K562 (cell line): ENCODE results near the gene ZFYVE21. TPM values are rescaled to one million over a fixed set of nuclear protein-coding genes. Genes with fewer than 3 reads are reported as not detected.

Source experiments
- ATAC-seq: fragments of 200-7000 bp; cut with Tn5 transposase; 3 replicates; pipeline ENCODE4 v1.9.1; 2020; ENCODE audit warnings: moderate library complexity
- BruUV-seq: library from RNA; stranded (reverse); fragments of 400-500 nt; replicated peaks from 2 replicates; lab custom pipeline; 2021; lab: Mats Ljungman, UMichigan
- CTCF ChIA-PET: fragments of 300-600 bp; formaldehyde crosslinking; extraction: SDS; loops from one replicate; lab custom pipeline; 2021; ENCODE audit warnings: low intra/inter-chr PET ratio; lab: Yijun Ruan, JAX
- POLR2A ChIA-PET: fragments of 300-600, 350-650 bp; sonication (Branson Sonifier 250); formaldehyde crosslinking; extraction: SDS; loops from one replicate; lab custom pipeline; 2021; ENCODE audit warnings: antibody characterized with exemption, inconsistent platforms; lab: Yijun Ruan, JAX
- DNase-seq, 4 experiments: peaks; one replicate each; pipeline versions ENCODE4 v3.0.0 to v3.0.0-alpha.2; 2011 to 2018; ENCODE audit warnings: low spot score in 3 of 4, mixed read lengths in 3 of 4; ENCODE audit errors: extremely low read depth in 1 of 4
- FAIRE-seq: peaks from 2 replicates; lab custom pipeline; 2011; peaks lifted over from hg19 to GRCh38; lab: Jason Lieb, UNC
- H2AFZ ChIP-seq: 2 replicates; pipeline ENCODE4 v1.6.0; 2011; ENCODE audit warnings: low read depth, low read length, control low read depth, inconsistent platforms
- H3K27ac ChIP-seq: fragments of 200-600 bp; 3 replicates; pipeline ENCODE4 v1.8.0; 2011; ENCODE audit warnings: low read depth, mild to moderate bottlenecking, control low read depth, inconsistent platforms, low read length, moderate library complexity, mixed read lengths; ENCODE audit errors: extremely low read depth
- H3K27me3 ChIP-seq, 2 experiments: fragments of 300-600 bp in 1 of 2; 2 replicates in 1 of 2; 3 replicates in 1 of 2; pipeline versions ENCODE4 v1.6.0 to v1.8.0; 2011; ENCODE audit warnings: inconsistent platforms in 2 of 2, low read length in 2 of 2, mild to moderate bottlenecking in 1 of 2, mixed read lengths in 1 of 2, moderate library complexity in 1 of 2; ENCODE audit not compliant: control insufficient read depth in 2 of 2, insufficient read depth in 2 of 2
- H3K36me3 ChIP-seq: fragments of 300-600 bp; 3 replicates; pipeline ENCODE4 v1.8.0; 2011; ENCODE audit warnings: mild to moderate bottlenecking, low read length, inconsistent platforms; ENCODE audit not compliant: control insufficient read depth, insufficient read depth
- H3K4me1 ChIP-seq, 2 experiments: fragments of 200-600 bp in 1 of 2; replicated peaks in 1 of 2; 2 replicates in 1 of 2; 3 replicates in 1 of 2; pipeline versions ENCODE4 v1.5.1 to v1.8.0; 2011; ENCODE audit warnings: inconsistent platforms in 2 of 2, low read length in 2 of 2, mild to moderate bottlenecking in 1 of 2, mixed read lengths in 1 of 2, moderate library complexity in 1 of 2; ENCODE audit not compliant: control insufficient read depth in 2 of 2, insufficient read depth in 2 of 2
- H3K4me2 ChIP-seq: 2 replicates; pipeline ENCODE4 v1.6.1; 2011; ENCODE audit warnings: low read length, control low read depth, inconsistent platforms, mixed read lengths; ENCODE audit not compliant: insufficient read depth
- H3K4me3 ChIP-seq: fragments of 200-600 bp; sonication (generic), shearing (Covaris generic); 2 replicates; pipeline ENCODE4 v1.5.1; 2016; ENCODE audit warnings: control low read depth, inconsistent platforms
- H3K79me2 ChIP-seq: fragments of 200-600 bp; 3 replicates; pipeline ENCODE4 v1.8.0; 2011; ENCODE audit warnings: low read length, inconsistent platforms; ENCODE audit not compliant: control insufficient read depth, insufficient read depth
- H3K9ac ChIP-seq, 2 experiments: 2 replicates each; pipeline versions ENCODE4 v1.6.0 to v1.6.1; 2011; ENCODE audit warnings: low read depth in 2 of 2, low read length in 2 of 2, control low read depth in 1 of 2, inconsistent platforms in 1 of 2, mild to moderate bottlenecking in 1 of 2, mixed read lengths in 1 of 2; ENCODE audit not compliant: insufficient read depth in 1 of 2
- H3K9me1 ChIP-seq: one replicate; pipeline ENCODE4 v1.6.0; 2011; ENCODE audit warnings: inconsistent platforms, mild to moderate bottlenecking, low read length, moderate library complexity; ENCODE audit not compliant: control insufficient read depth, insufficient read depth
- H3K9me3 ChIP-seq: replicated peaks from 2 replicates; pipeline ENCODE4 v1.5.1; 2011; ENCODE audit warnings: low read depth, low read length, inconsistent platforms; ENCODE audit not compliant: control insufficient read depth, insufficient read depth
- H4K20me1 ChIP-seq: replicated peaks from 2 replicates; pipeline ENCODE4 v1.6.1; 2011; ENCODE audit warnings: low read length, inconsistent platforms, mixed read lengths; ENCODE audit not compliant: control insufficient read depth, insufficient read depth
- COPS2 ChIP-seq: fragments of 450-650 bp; conservative IDR thresholded peaks from 2 replicates; pipeline ENCODE4 v1.6.1; 2016; ENCODE audit warnings: mild to moderate bottlenecking, moderate library complexity
- FUS ChIP-seq: fragments of 200-400 bp; formaldehyde crosslinking; optimal IDR thresholded peaks from 2 replicates; pipeline ENCODE3; 2017; ENCODE audit warnings: low read depth, low read length
- GTF2A2 ChIP-seq: IDR thresholded peaks from 2 replicates; pipeline ENCODE4 v1.6.1; 2016; ENCODE audit warnings: mild to moderate bottlenecking, missing genetic modification characterization, missing compliant biosample characterization
- LCOR ChIP-seq: sonication (generic); formaldehyde crosslinking; IDR thresholded peaks from 2 replicates; pipeline ENCODE4 v1.8.0; 2022; ENCODE audit warnings: mild to moderate bottlenecking, missing genetic modification reagents
- WGBS: fragments of 100-300 bp; shearing (Covaris generic); methylation state at CpG from one replicate; pipeline ENCODE4 v1.1.6; 2016; ENCODE audit warnings: low coverage, mixed read lengths; ENCODE audit not compliant: insufficient coverage; ENCODE audit errors: missing lambda C conversion rate; 5-methylcytosine and 5-hydroxymethylcytosine counted together
- in situ Hi-C: fragments of 300-500 bp; cut with MboI; formaldehyde crosslinking; loops from 4 replicates; pipeline ENCODE4 v1.15.0; 2018; ENCODE audit warnings: inconsistent platforms, mixed read lengths
- intact Hi-C: fragments of 100-400 bp; cut with micrococcal nuclease; formaldehyde crosslinking; loops from 2 replicates; pipeline ENCODE4 v1.14.2; 2022
- polyA plus RNA-seq, 8 experiments: library from polyadenylated mRNA; depleted of rRNA in 4 of 8; stranded (reverse) in 5 of 8; unstranded in 3 of 8; fragments of >200 nt; fragmentation: Nextera tagmentation in 2 of 8; fragmentation: Illumina TruSeq in 1 of 8; extraction: Ambion mirVana in 2 of 8; extraction: Trizol in 1 of 8; gene quantifications; 2 replicates each; pipeline versions ENCODE4 v1.2.1 to v1.2.3, GENCODE V29; 2011 to 2014; ENCODE audit warnings: inconsistent platforms in 1 of 8, missing spikeins in 1 of 8
- total RNA-seq, 7 experiments: library from RNA; depleted of rRNA in 6 of 7; stranded (reverse); fragments of >200 nt in 6 of 7; fragmentation: Illumina TruSeq in 2 of 7; extraction: Trizol in 2 of 7; gene quantifications; 2 replicates each; pipeline versions ENCODE4 v1.2.1 to v1.2.3, GENCODE V29; 2011 to 2021; ENCODE audit warnings: low replicate concordance in 1 of 7
- TF ChIP-seq, protein P1 (sequence below): fragments of 200-400 bp; formaldehyde crosslinking; IDR thresholded peaks from 2 replicates; pipeline ENCODE4 v1.6.1; 2017; ENCODE audit warnings: mild to moderate bottlenecking, low read depth, low read length, moderate library complexity
- TF ChIP-seq, protein P2 (sequence below): fragments of 450-650 bp; formaldehyde crosslinking; IDR thresholded peaks from 2 replicates; pipeline ENCODE4 v1.4.0; 2022; ENCODE audit warnings: mild to moderate bottlenecking, moderate library complexity
- TF ChIP-seq, protein P3 (sequence below): sonication (generic); formaldehyde crosslinking; IDR thresholded peaks from 2 replicates; pipeline ENCODE4 v1.5.0; 2020; ENCODE audit warnings: missing genetic modification reagents
- TF ChIP-seq, protein P4 (sequence below): fragments of 450-650 bp; IDR thresholded peaks from 2 replicates; pipeline ENCODE4 v1.6.1; 2016; ENCODE audit warnings: missing biosample characterization, missing genetic modification characterization
- TF ChIP-seq, protein P5 (sequence below): fragments of 250-450 bp; sonication (Bioruptor Pico); IDR thresholded peaks from 2 replicates; pipeline ENCODE4 v1.8.0; 2021; ENCODE audit warnings: moderate library complexity, mild to moderate bottlenecking, inconsistent platforms

Gene ZFYVE21
- total and polyA plus RNA-seq, 9 of the 15 experiments (the other 6 are each of a cell fraction or from before 2014, with no cell fraction given): 0.90 to 23.1 (median 15.6) TPM

DNA sequence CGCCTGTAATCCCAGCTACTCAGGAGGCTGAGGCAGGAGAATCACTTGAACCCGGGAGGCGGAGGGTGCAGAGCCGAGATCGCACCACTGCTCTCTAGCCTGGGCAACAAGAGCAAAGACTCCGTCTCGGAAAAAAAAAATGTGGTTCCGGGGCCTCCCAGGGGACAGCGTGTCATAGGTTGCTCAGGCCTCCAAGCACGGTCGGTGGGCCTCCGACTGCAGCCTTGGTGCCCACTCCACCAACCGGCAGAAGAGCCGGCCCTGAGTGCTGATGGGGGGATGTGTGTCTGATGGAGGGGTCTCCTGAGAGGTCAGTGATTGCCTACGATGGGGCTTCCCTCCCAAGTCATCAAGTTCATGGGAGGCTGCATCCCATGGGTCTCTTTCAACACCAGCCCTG lies 15.9 kb downstream of the ZFYVE21 start:
- ATAC-seq (no peak), DNase-seq (no peak), FAIRE-seq (no peak)
- H3K9me3 ChIP-seq: no peaks in the 10 kb centered on the region
- no peak overlapping the region for H3K4me3 ChIP-seq
- H3K9me1 ChIP-seq: no peaks in the 10 kb centered on the region
- in situ Hi-C loops: no loop called here
- intact Hi-C loops: no loop called here
- ChIA-PET CTCF (no interaction called here), POLR2A (interaction anchor here (0.6 kb wide), 1 partner anchor 18 kb away, joined by 3 read pairs; no protein-coding TSS in a partner anchor)
- H3K79me2 ChIP-seq: no peaks in the 10 kb centered on the region
- WGBS: 93% methylated on average over 11 of the region's 15 CpGs
- no peak overlapping the region for H3K9ac ChIP-seq
- peaks cover 52% of the 10 kb centered on the region; the same call in 2 of the 3 replicates for H3K36me3 ChIP-seq
- H3K4me2 ChIP-seq: no peak overlapping the region
- H4K20me1 ChIP-seq: no peaks in the 10 kb centered on the region
- no peak overlapping the region for H3K27ac ChIP-seq
- peaks cover 10 to 40% of the 10 kb centered on the region in 2 experiments; a peak in 4 of 5 replicates for H3K4me1 ChIP-seq
- H2AFZ ChIP-seq: no peak overlapping the region
- TF ChIP-seq, protein P1, sequence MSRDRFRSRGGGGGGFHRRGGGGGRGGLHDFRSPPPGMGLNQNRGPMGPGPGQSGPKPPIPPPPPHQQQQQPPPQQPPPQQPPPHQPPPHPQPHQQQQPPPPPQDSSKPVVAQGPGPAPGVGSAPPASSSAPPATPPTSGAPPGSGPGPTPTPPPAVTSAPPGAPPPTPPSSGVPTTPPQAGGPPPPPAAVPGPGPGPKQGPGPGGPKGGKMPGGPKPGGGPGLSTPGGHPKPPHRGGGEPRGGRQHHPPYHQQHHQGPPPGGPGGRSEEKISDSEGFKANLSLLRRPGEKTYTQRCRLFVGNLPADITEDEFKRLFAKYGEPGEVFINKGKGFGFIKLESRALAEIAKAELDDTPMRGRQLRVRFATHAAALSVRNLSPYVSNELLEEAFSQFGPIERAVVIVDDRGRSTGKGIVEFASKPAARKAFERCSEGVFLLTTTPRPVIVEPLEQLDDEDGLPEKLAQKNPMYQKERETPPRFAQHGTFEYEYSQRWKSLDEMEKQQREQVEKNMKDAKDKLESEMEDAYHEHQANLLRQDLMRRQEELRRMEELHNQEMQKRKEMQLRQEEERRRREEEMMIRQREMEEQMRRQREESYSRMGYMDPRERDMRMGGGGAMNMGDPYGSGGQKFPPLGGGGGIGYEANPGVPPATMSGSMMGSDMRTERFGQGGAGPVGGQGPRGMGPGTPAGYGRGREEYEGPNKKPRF: no peak
- TF ChIP-seq, protein P2, sequence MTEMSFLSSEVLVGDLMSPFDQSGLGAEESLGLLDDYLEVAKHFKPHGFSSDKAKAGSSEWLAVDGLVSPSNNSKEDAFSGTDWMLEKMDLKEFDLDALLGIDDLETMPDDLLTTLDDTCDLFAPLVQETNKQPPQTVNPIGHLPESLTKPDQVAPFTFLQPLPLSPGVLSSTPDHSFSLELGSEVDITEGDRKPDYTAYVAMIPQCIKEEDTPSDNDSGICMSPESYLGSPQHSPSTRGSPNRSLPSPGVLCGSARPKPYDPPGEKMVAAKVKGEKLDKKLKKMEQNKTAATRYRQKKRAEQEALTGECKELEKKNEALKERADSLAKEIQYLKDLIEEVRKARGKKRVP (CRISPR knock-in tag): no peak
- TF ChIP-seq, protein P3, sequence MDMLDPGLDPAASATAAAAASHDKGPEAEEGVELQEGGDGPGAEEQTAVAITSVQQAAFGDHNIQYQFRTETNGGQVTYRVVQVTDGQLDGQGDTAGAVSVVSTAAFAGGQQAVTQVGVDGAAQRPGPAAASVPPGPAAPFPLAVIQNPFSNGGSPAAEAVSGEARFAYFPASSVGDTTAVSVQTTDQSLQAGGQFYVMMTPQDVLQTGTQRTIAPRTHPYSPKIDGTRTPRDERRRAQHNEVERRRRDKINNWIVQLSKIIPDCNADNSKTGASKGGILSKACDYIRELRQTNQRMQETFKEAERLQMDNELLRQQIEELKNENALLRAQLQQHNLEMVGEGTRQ (CRISPR knock-in tag): no peak
- no peak for TF ChIP-seq LCOR (CRISPR knock-in tag)
- TF ChIP-seq, protein P4, sequence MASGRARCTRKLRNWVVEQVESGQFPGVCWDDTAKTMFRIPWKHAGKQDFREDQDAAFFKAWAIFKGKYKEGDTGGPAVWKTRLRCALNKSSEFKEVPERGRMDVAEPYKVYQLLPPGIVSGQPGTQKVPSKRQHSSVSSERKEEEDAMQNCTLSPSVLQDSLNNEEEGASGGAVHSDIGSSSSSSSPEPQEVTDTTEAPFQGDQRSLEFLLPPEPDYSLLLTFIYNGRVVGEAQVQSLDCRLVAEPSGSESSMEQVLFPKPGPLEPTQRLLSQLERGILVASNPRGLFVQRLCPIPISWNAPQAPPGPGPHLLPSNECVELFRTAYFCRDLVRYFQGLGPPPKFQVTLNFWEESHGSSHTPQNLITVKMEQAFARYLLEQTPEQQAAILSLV (tag): no peak
- no peak for TF ChIP-seq FUS
- TF ChIP-seq, protein P5, sequence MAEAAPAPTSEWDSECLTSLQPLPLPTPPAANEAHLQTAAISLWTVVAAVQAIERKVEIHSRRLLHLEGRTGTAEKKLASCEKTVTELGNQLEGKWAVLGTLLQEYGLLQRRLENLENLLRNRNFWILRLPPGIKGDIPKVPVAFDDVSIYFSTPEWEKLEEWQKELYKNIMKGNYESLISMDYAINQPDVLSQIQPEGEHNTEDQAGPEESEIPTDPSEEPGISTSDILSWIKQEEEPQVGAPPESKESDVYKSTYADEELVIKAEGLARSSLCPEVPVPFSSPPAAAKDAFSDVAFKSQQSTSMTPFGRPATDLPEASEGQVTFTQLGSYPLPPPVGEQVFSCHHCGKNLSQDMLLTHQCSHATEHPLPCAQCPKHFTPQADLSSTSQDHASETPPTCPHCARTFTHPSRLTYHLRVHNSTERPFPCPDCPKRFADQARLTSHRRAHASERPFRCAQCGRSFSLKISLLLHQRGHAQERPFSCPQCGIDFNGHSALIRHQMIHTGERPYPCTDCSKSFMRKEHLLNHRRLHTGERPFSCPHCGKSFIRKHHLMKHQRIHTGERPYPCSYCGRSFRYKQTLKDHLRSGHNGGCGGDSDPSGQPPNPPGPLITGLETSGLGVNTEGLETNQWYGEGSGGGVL (CRISPR knock-in tag): no peak
- TF ChIP-seq GTF2A2 (tag): no peak
- TF ChIP-seq COPS2: no peak
- H3K27me3 ChIP-seq: no peaks in the 10 kb centered on the region
- no TSS peak for BruUV-seq
